Ascending aorta (tissue), 2 donors: ENCODE results near the gene C18orf54. TPM values are rescaled to one million over a fixed set of nuclear protein-coding genes. Genes with fewer than 3 reads are reported as not detected.

Experiments
- DNase-seq, 2 donors: peaks; one replicate each; pipeline ENCODE4 v3.0.0-alpha.2; 2019; ENCODE audit warnings: low spot score in 2 of 2
- H3K27ac ChIP-seq, 2 donors: fragments of 200-600 bp; sonication (generic); one replicate each; pipeline ENCODE4 v1.5.1; 2016 to 2017; ENCODE audit warnings: mild to moderate bottlenecking in 1 of 2
- H3K27me3 ChIP-seq: fragments of 200-600 bp; sonication (generic); one replicate; pipeline ENCODE4 v1.5.1; 2017
- H3K36me3 ChIP-seq, 2 donors: fragments of 200-600 bp; sonication (generic); one replicate each; pipeline ENCODE4 v1.5.1; 2016
- H3K4me1 ChIP-seq, 2 donors: fragments of 200-600 bp; sonication (generic); one replicate each; pipeline ENCODE4 v1.5.1; 2016 to 2017; ENCODE audit warnings: mild to moderate bottlenecking in 1 of 2
- H3K4me3 ChIP-seq, 2 donors: fragments of 200-600 bp; sonication (generic); one replicate each; pipeline ENCODE4 v1.5.1; 2016 to 2017; ENCODE audit warnings: mild to moderate bottlenecking in 1 of 2
- H3K9me3 ChIP-seq, 2 donors: fragments of 200-600 bp; sonication (generic); one replicate each; pipeline ENCODE4 v1.5.1; 2016
- CTCF ChIP-seq, 3 experiments: fragments of 200-600 bp in 2 of 3; fragments of 450-650 bp in 1 of 3; sonication (generic) in 2 of 3; IDR thresholded peaks; one replicate each; pipeline ENCODE4 v1.5.1; 2016 to 2019; ENCODE audit warnings: antibody characterized with exemption in 3 of 3, mild to moderate bottlenecking in 1 of 3, moderate library complexity in 1 of 3
- intact Hi-C: fragments of 100-400 bp; cut with DNase I; formaldehyde crosslinking; loops from one replicate; pipeline ENCODE4 v1.15.1; 2023
- total RNA-seq: library from RNA; depleted of rRNA; stranded (reverse); fragments of >200 nt; gene quantifications from one replicate; pipeline ENCODE4 v1.1.0, GENCODE V29; 2016

C18orf54 gene
- total RNA-seq, 1 donor from 2014 or later, result 0.96 TPM

- Histone ChIP-seq H3K4me1 (no peaks in the 10 kb centered on the region), H3K36me3 (no peaks in the 10 kb centered on the region), H3K27ac (no peak overlapping the region), H3K27me3 (no peaks in the 10 kb centered on the region), H3K9me3 (no peaks in the 10 kb centered on the region), H3K4me3 (no peak overlapping the region)
- intact Hi-C loops, result no loop called here
- no peak for TF ChIP-seq CTCF (IDR thresholded peaks at IDR 0.05)
- DNase-seq, result no peak
These were observed 68.5 kb downstream of the C18orf54 start for GRCh38 chr18:54426085-54426665.

Other genes starting within 250 kb of the C18orf54 start
- gene MBD2, start 133.2 kb upstream of the C18orf54 start, total RNA-seq, result 111 TPM
- gene POLI, start 88.4 kb upstream of the C18orf54 start, total RNA-seq, result 14.5 TPM
- not detected for gene STARD6, start within 50 bp of the C18orf54 start, total RNA-seq
- not detected for gene DYNAP, start 233.3 kb downstream of the C18orf54 start, total RNA-seq